GM23338 (cell line): ENCODE results near the gene MEF2A. TPM values are rescaled to one million over a fixed set of nuclear protein-coding genes. Genes with fewer than 3 reads are reported as not detected.
"Not testable (repeated sequence)": the region's sequence is repeated elsewhere in the genome, so short reads cannot be mapped to it uniquely, and the experiment has no call there.

Experiments used
- ATAC-seq: fragments of 200-7000 bp; cut with Tn5 transposase; 3 replicates; pipeline ENCODE4 v1.9.1; 2020
- DNase-seq: peaks from one replicate; pipeline ENCODE4 v3.0.0-alpha.2; 2015; ENCODE audit warnings: low spot score
- H2AFZ ChIP-seq: fragments of 200-600 bp; sonication (generic); 2 replicates; pipeline ENCODE4 v1.8.0; 2016; ENCODE audit warnings: antibody characterized with exemption, mild to moderate bottlenecking, moderate library complexity
- H3F3A ChIP-seq: fragments of 200-600 bp; sonication (generic); replicated peaks from 2 replicates; pipeline ENCODE4 v1.8.0; 2017; ENCODE audit warnings: antibody characterized with exemption, mixed run types, low read depth
- H3K27ac ChIP-seq: fragments of 200-600 bp; sonication (generic); 2 replicates; pipeline ENCODE4 v1.6.1; 2016; ENCODE audit warnings: low read depth
- H3K27me3 ChIP-seq: fragments of 200-600 bp; sonication (generic); 2 replicates; pipeline ENCODE4 v1.8.0; 2016; ENCODE audit warnings: mild to moderate bottlenecking, mixed run types, moderate library complexity; ENCODE audit not compliant: insufficient read depth
- H3K36me3 ChIP-seq: fragments of 200-600 bp; sonication (generic); 2 replicates; pipeline ENCODE4 v1.8.0; 2016; ENCODE audit warnings: mild to moderate bottlenecking; ENCODE audit not compliant: insufficient read depth
- H3K4me1 ChIP-seq: fragments of 200-600 bp; sonication (generic); 2 replicates; pipeline ENCODE4 v1.8.0; 2016; ENCODE audit warnings: mild to moderate bottlenecking, moderate library complexity; ENCODE audit not compliant: insufficient read depth
- H3K4me2 ChIP-seq: fragments of 200-600 bp; sonication (generic); 2 replicates; pipeline ENCODE4 v1.7.1; 2017; ENCODE audit warnings: mixed run types
- H3K4me3 ChIP-seq: fragments of 200-600 bp; sonication (generic); 2 replicates; pipeline ENCODE4 v1.6.1; 2016; ENCODE audit warnings: mixed run types
- H3K79me2 ChIP-seq: fragments of 200-600 bp; sonication (generic); replicated peaks from 2 replicates; pipeline ENCODE4 v1.8.0; 2017; ENCODE audit warnings: mild to moderate bottlenecking; ENCODE audit not compliant: insufficient read depth
- H3K9me2 ChIP-seq: fragments of 200-600 bp; sonication (generic); 2 replicates; pipeline ENCODE4 v1.8.0; 2017; ENCODE audit not compliant: insufficient read depth
- H4K20me1 ChIP-seq: fragments of 200-600 bp; sonication (generic); replicated peaks from 2 replicates; pipeline ENCODE4 v1.8.0; 2017; ENCODE audit warnings: mild to moderate bottlenecking; ENCODE audit not compliant: insufficient read depth
- H3K27ac Mint-ChIP-seq: 2 replicates; pipeline ENCODE4 v1.8.0; 2020; ENCODE audit warnings: inconsistent platforms, mild to moderate bottlenecking, moderate library complexity, mixed read lengths
- H3K27me3 Mint-ChIP-seq: 3 replicates; pipeline ENCODE4 v1.8.0; 2022; ENCODE audit warnings: low read depth, mild to moderate bottlenecking, moderate library complexity, mixed read lengths, inconsistent platforms; ENCODE audit not compliant: insufficient read depth, poor library complexity
- H3K36me3 Mint-ChIP-seq: 3 replicates; pipeline ENCODE4 v1.8.0; 2021; ENCODE audit warnings: low read depth, mild to moderate bottlenecking, inconsistent platforms, moderate library complexity, mixed read lengths
- H3K4me1 Mint-ChIP-seq: 3 replicates; pipeline ENCODE4 v1.8.0; 2020; ENCODE audit warnings: mild to moderate bottlenecking, inconsistent platforms, mixed read lengths
- H3K4me3 Mint-ChIP-seq: 3 replicates; pipeline ENCODE4 v1.8.0; 2021; ENCODE audit warnings: moderate library complexity, mild to moderate bottlenecking, inconsistent platforms, mixed read lengths
- H3K9me3 Mint-ChIP-seq: 3 replicates; pipeline ENCODE4 v1.8.0; 2020; ENCODE audit warnings: moderate library complexity, mild to moderate bottlenecking, inconsistent platforms, mixed read lengths
- CREB1 ChIP-seq: fragments of 250-450 bp; sonication (Bioruptor Pico); IDR thresholded peaks from 2 replicates; pipeline ENCODE4 v1.5.0; 2020; ENCODE audit warnings: low read depth, mild to moderate bottlenecking, moderate library complexity
- ETS1 ChIP-seq: IDR thresholded peaks from 2 replicates; pipeline ENCODE4 v1.6.1; 2016; ENCODE audit warnings: antibody characterized with exemption
- EZH2 ChIP-seq: fragments of 200-600 bp; sonication (generic); IDR thresholded peaks from one replicate; pipeline ENCODE4 v1.8.0; 2017; ENCODE audit warnings: antibody characterized with exemption, mild to moderate bottlenecking, low read depth; ENCODE audit not compliant: unreplicated experiment
- EZH2phosphoT487 ChIP-seq: fragments of 200-600 bp; sonication (generic); IDR thresholded peaks from one replicate; pipeline ENCODE4 v1.8.1; 2018; ENCODE audit warnings: antibody characterized with exemption; ENCODE audit not compliant: unreplicated experiment
- JUNB ChIP-seq: IDR thresholded peaks from one replicate; pipeline ENCODE4 v1.6.1; 2016; ENCODE audit warnings: antibody characterized with exemption; ENCODE audit not compliant: unreplicated experiment
- POLR2AphosphoS5 ChIP-seq: IDR thresholded peaks from 2 replicates; pipeline ENCODE4 v1.6.1; 2016; ENCODE audit warnings: antibody characterized with exemption, low read depth
- polyA plus RNA-seq: library from polyadenylated mRNA; unstranded; fragments of >200 nt; fragmentation: Nextera tagmentation; extraction: Ambion mirVana; gene quantifications from 2 replicates; pipeline ENCODE4 v1.2.1, GENCODE V29; 2016
- total RNA-seq: library from RNA; depleted of rRNA; stranded (reverse); fragments of >200 nt; shearing (Covaris generic); gene quantifications from 2 replicates; pipeline ENCODE4 v1.2.3, GENCODE V29; 2014

MEF2A gene
- total and polyA plus RNA-seq, 2 experiments from 2014 or later, result 20.3 to 42.3 TPM

- Histone ChIP-seq H3K27ac (no peak overlapping the region), H3K4me3 (no peak overlapping the region), H3K27me3 (no peaks in the 10 kb centered on the region), H3F3A (no peaks in the 10 kb centered on the region), H3K36me3 (no peaks in the 10 kb centered on the region), H4K20me1 (no peaks in the 10 kb centered on the region), H3K4me2 (no peak overlapping the region), H2AFZ (peak overlapping the region; percentile 74; the same call in 1 of the 2 replicates), H3K9me2 (no peaks in the 10 kb centered on the region), H3K4me1 (no peaks in the 10 kb centered on the region), H3K79me2 (no peaks in the 10 kb centered on the region)
- Mint-ChIP-seq H3K36me3 (no peaks in the 10 kb centered on the region), H3K4me1 (no peaks in the 10 kb centered on the region; the same call in 1 of the 3 replicates), H3K9me3 (no peaks in the 10 kb centered on the region; the same call in 2 of the 3 replicates), H3K27ac (no peak overlapping the region), H3K4me3 (no peak overlapping the region), H3K27me3 (peaks cover 5% of the 10 kb centered on the region)
- DNase-seq (no peak), ATAC-seq (no peak)
- no peak for TF ChIP-seq POLR2AphosphoS5
- no peak for TF ChIP-seq EZH2
- TF ChIP-seq ETS1, result no peak
- TF ChIP-seq CREB1, result no peak
Observed at GRCh38 chr15:99745370-99746086, 179.7 kb downstream of the MEF2A start.

GRCh38 chr15:99749386-99749785, 183.6 kb downstream of the MEF2A start:
- Mint-ChIP-seq H3K27ac (no peak overlapping the region), H3K27me3 (peaks cover 6% of the 10 kb centered on the region), H3K4me3 (no peak overlapping the region), H3K9me3 (no peaks in the 10 kb centered on the region; the same call in 2 of the 3 replicates), H3K4me1 (peaks cover 2% of the 10 kb centered on the region; the same call in 2 of the 3 replicates), H3K36me3 (no peaks in the 10 kb centered on the region)
- no peaks in the 10 kb centered on the region for H3K27me3 ChIP-seq
- H3K27ac ChIP-seq, result no peak overlapping the region
- H4K20me1 ChIP-seq, result no peaks in the 10 kb centered on the region
- H3K4me3 ChIP-seq, result no peak overlapping the region
- no peak overlapping the region for H3K4me2 ChIP-seq
- H3K36me3 ChIP-seq, result no peaks in the 10 kb centered on the region
- no peak overlapping the region for H2AFZ ChIP-seq
- DNase-seq (no peak), ATAC-seq (no peak)
- H3K4me1 ChIP-seq, result no peaks in the 10 kb centered on the region
- TF ChIP-seq JUNB, result no peak
- no peak for TF ChIP-seq POLR2AphosphoS5
- TF ChIP-seq EZH2phosphoT487, result no peak
- no peak for TF ChIP-seq CREB1
- H3F3A ChIP-seq, result no peaks in the 10 kb centered on the region
- no peaks in the 10 kb centered on the region for H3K9me2 ChIP-seq
- H3K79me2 ChIP-seq, result no peaks in the 10 kb centered on the region

- H3K79me2 ChIP-seq, H3K27me3 ChIP-seq, H3K27ac Mint-ChIP-seq, H3K27ac ChIP-seq, H4K20me1 ChIP-seq, H3K9me2 ChIP-seq, H2AFZ ChIP-seq, H3K36me3 Mint-ChIP-seq, H3K9me3 Mint-ChIP-seq, H3K27me3 Mint-ChIP-seq, H3F3A ChIP-seq, H3K4me1 Mint-ChIP-seq, H3K36me3 ChIP-seq, ATAC-seq, H3K4me3 ChIP-seq, H3K4me2 ChIP-seq, H3K4me1 ChIP-seq, H3K4me3 Mint-ChIP-seq, DNase-seq: not testable (repeated sequence)
Observed at GRCh38 chr15:99750326-99750725, 184.5 kb downstream of the MEF2A start.
